CD4-positive, alpha-beta T cell (primary cell): Measurements from ENCODE around the gene EXD3. TPM values are rescaled to one million over a fixed set of nuclear protein-coding genes. Genes with fewer than 3 reads are reported as not detected.

Experiments used
- ATAC-seq: fragments of 200-7000 bp; cut with Tn5 transposase; one replicate; pipeline ENCODE4 v1.10.0; 2022; ENCODE audit warnings: mild to moderate bottlenecking; ENCODE audit not compliant: poor library complexity
- CTCF ChIA-PET: fragments of 350-600 bp; sonication (Branson Sonifier 250); formaldehyde crosslinking; loops from one replicate; lab custom pipeline; 2021; ENCODE audit warnings: antibody characterized with exemption, inconsistent platforms; lab: Charles Lee
- POLR2A ChIA-PET: fragments of 350-600 bp; sonication (Branson Sonifier 250); formaldehyde crosslinking; loops from one replicate; lab custom pipeline; 2021; ENCODE audit warnings: antibody characterized with exemption, inconsistent platforms; lab: Charles Lee
- DNase-seq, 14 experiments: peaks; one replicate each; pipeline ENCODE4 v3.0.0-alpha.2; 2013 to 2020; ENCODE audit warnings: mixed read lengths in 2 of 14
- H3K27ac ChIP-seq, 2 donors: one replicate each; pipeline versions ENCODE4 v1.5.1 to v1.7.0; 2013; ENCODE audit warnings: low read length in 2 of 2, low read depth in 1 of 2, mild to moderate bottlenecking in 1 of 2
- H3K27me3 ChIP-seq, 2 experiments: 1 replicate in 1 of 2; 2 replicates in 1 of 2; pipeline versions ENCODE4 v1.6.1 to v1.7.0; 2013; ENCODE audit warnings: low read length in 2 of 2, control low read depth in 1 of 2, mild to moderate bottlenecking in 1 of 2, moderate library complexity in 1 of 2; ENCODE audit not compliant: insufficient read depth in 2 of 2, control insufficient read depth in 1 of 2
- H3K36me3 ChIP-seq: one replicate; pipeline ENCODE4 v1.6.1; 2013; ENCODE audit warnings: low read length, control low read depth; ENCODE audit not compliant: insufficient read depth
- H3K4me1 ChIP-seq: one replicate; pipeline ENCODE4 v1.6.1; 2013; ENCODE audit warnings: low read length, control low read depth; ENCODE audit not compliant: insufficient read depth
- H3K4me3 ChIP-seq: one replicate; pipeline ENCODE4 v1.5.1; 2013; ENCODE audit warnings: mild to moderate bottlenecking, low read length, moderate library complexity
- H3K9me3 ChIP-seq, 2 experiments: 1 replicate in 1 of 2; 2 replicates in 1 of 2; pipeline versions ENCODE4 v1.6.1 to v1.7.0; 2013; ENCODE audit warnings: low read length in 2 of 2, mild to moderate bottlenecking in 2 of 2, control low read depth in 1 of 2, moderate library complexity in 1 of 2; ENCODE audit not compliant: control insufficient read depth in 1 of 2, insufficient read depth in 1 of 2
- H3K27ac Mint-ChIP-seq: one replicate; pipeline ENCODE4 v1.8.0; 2020; ENCODE audit warnings: mixed read lengths
- H3K27me3 Mint-ChIP-seq: one replicate; pipeline ENCODE4 v1.8.0; 2021; ENCODE audit warnings: mixed read lengths
- H3K36me3 Mint-ChIP-seq: one replicate; pipeline ENCODE4 v1.8.0; 2021; ENCODE audit warnings: low read depth, mixed read lengths
- H3K4me1 Mint-ChIP-seq: one replicate; pipeline ENCODE4 v1.8.0; 2021; ENCODE audit warnings: low read depth, mixed read lengths
- H3K4me3 Mint-ChIP-seq: one replicate; pipeline ENCODE4 v1.8.0; 2020; ENCODE audit warnings: mild to moderate bottlenecking, mixed read lengths
- H3K9me3 Mint-ChIP-seq: one replicate; pipeline ENCODE4 v1.8.0; 2020; ENCODE audit warnings: mixed read lengths
- intact Hi-C, 2 experiments: fragments of 100-400 bp; cut with DNase I in 1 of 2; cut with micrococcal nuclease in 1 of 2; formaldehyde crosslinking; loops; one replicate each; pipeline versions ENCODE4 v1.15.1 to v1.9.0; 2023 to 2025; cut with DNase I, micrococcal nuclease
- total RNA-seq, 174 experiments: library from RNA in 2 of 174; stranded (reverse) in 2 of 174; gene quantifications; one replicate each; pipeline ENCODE4 v1.2.3 and lab custom pipeline; 2021 to 2026
- TF ChIP-seq, protein P1 (sequence below): fragments of 200-600 bp; IDR thresholded peaks from one replicate; pipeline ENCODE4 v1.8.0; 2022; ENCODE audit warnings: antibody characterized with exemption, mild to moderate bottlenecking

EXD3 gene
- total RNA-seq, 2 experiments from 2014 or later, result 14.9 to 16.9 TPM

DNA sequence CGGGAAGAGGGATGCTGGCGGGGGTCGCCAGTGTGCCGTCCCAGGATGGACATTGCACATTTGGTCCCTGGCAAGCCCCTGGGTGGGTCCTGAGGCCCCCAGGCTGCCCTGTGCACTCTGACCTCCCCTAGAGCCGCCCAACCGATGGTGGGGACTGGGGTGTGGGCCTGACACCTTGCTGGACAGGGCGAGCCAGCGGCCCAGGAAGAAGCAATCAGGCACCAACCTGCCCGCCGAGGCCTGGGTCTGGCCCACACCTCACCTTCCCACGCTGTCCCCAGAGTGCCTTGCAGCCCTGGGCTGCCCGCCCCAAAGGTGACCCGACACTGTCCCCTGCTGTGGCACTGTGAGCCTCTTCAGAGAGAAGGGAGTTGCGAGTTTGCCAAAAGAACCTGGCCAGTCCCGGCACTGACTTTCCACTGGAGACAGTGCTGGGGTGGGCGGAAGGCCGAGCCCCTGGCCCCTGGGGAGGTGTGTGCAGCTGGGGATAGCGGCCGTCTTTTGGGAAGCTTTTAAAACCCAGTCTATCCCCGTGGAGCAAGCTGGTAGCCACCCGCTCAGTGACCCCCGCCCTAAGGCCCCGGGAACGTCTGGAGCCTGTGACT is 108.9 kb downstream of the EXD3 start:
- POLR2A ChIA-PET, result interaction anchor here (1.7 kb wide), 1 partner anchor 12 kb away, joined by 5 read pairs; the partner anchor contains the start of gene NRARP
- Histone ChIP-seq H3K27me3 (peaks cover 9 to 17% of the 10 kb centered on the region in 2 experiments), H3K4me3 (no peak overlapping the region), H3K9me3 (peaks cover 0 to 5% of the 10 kb centered on the region in 2 experiments), H3K27ac (no peak overlapping the region), H3K4me1 (peaks cover 23% of the 10 kb centered on the region), H3K36me3 (no peaks in the 10 kb centered on the region)
- intact Hi-C loops, result no loop called here
- ATAC-seq (no peak), DNase-seq (peak in 2 of 14 experiments; percentile 1 to 15)
- Mint-ChIP-seq H3K9me3 (no peaks in the 10 kb centered on the region), H3K4me1 (no peaks in the 10 kb centered on the region), H3K27ac (no peak overlapping the region), H3K27me3 (no peaks in the 10 kb centered on the region), H3K4me3 (no peak overlapping the region), H3K36me3 (no peaks in the 10 kb centered on the region)
- TF ChIP-seq, protein P1, sequence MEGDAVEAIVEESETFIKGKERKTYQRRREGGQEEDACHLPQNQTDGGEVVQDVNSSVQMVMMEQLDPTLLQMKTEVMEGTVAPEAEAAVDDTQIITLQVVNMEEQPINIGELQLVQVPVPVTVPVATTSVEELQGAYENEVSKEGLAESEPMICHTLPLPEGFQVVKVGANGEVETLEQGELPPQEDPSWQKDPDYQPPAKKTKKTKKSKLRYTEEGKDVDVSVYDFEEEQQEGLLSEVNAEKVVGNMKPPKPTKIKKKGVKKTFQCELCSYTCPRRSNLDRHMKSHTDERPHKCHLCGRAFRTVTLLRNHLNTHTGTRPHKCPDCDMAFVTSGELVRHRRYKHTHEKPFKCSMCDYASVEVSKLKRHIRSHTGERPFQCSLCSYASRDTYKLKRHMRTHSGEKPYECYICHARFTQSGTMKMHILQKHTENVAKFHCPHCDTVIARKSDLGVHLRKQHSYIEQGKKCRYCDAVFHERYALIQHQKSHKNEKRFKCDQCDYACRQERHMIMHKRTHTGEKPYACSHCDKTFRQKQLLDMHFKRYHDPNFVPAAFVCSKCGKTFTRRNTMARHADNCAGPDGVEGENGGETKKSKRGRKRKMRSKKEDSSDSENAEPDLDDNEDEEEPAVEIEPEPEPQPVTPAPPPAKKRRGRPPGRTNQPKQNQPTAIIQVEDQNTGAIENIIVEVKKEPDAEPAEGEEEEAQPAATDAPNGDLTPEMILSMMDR, result no peak
- CTCF ChIA-PET, result no interaction called here

DNA sequence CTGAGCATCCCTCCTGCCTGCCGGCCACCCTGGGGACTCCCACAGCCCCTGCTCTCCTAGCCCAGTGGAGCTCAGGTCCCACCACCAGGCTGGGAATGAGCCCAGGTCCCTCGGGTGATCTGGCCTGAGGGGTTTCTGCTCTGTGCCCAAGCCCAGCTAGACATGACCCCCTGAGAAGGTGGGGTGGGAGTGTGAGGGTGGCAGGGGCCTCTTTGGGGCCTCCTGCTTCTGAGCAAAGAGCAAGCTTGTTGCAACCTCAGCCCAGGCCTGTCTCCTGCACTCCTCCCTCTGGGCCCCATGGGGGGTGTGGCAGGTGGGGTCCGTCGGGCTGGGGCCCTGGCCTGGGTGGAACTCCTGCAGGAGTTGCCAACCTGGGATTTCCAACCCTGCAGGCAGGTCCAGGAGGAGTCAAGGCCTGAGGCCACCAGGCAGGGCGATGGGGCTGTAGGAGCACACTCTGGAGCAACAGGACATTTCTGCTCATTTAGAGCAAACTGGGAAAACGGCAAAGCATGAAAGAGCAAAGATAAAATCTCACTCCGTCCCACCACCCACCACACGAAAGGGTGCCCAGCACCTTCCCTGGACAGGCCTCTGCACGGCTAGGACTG is 109.5 kb downstream of the EXD3 start:
- Histone ChIP-seq H3K36me3 (no peaks in the 10 kb centered on the region), H3K4me3 (no peak overlapping the region), H3K27ac (no peak overlapping the region), H3K9me3 (peaks cover 0 to 5% of the 10 kb centered on the region in 2 experiments), H3K4me1 (peaks cover 23% of the 10 kb centered on the region), H3K27me3 (peaks cover 9 to 17% of the 10 kb centered on the region in 2 experiments)
- CTCF ChIA-PET, result no interaction called here
- H3K4me3 Mint-ChIP-seq, result no peak overlapping the region
- intact Hi-C loops, result no loop called here
- H3K9me3 Mint-ChIP-seq, result no peaks in the 10 kb centered on the region
- DNase-seq (peak in 1 of 14 experiments; percentile 0), ATAC-seq (no peak)
- POLR2A ChIA-PET, result interaction anchor here (1.7 kb wide), 1 partner anchor 11 kb away, joined by 5 read pairs; the partner anchor contains the start of gene NRARP
- H3K36me3 Mint-ChIP-seq, result no peaks in the 10 kb centered on the region
- TF ChIP-seq, protein P1, result no peak
- no peaks in the 10 kb centered on the region for H3K4me1 Mint-ChIP-seq
- H3K27ac Mint-ChIP-seq, result no peak overlapping the region
- no peaks in the 10 kb centered on the region for H3K27me3 Mint-ChIP-seq

DNA sequence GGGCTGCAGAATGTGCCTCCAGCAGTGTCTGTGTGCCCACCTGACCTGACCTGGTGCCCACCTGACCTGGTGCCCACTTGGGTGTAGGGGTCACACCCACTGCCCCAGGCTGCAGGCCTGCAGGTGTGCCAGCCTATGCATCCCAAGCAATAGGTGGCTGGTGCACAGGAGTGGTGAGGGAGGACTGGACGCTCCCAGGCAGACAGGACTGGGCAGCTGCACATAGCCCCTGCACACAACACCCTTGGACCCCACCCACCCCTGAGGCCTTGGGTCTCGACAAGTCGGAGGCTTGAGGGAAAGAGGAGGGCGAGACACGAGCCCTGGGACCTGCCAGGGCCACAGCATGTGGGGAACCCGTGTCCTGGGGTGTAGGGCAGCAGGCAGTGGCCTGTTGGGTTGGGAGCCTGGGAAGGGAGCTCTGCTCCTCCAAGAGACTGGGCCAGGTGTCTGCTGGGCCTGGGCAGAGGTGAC is 110.1 kb downstream of the EXD3 start:
- H3K4me3 Mint-ChIP-seq, result no peak overlapping the region
- H3K27me3 Mint-ChIP-seq, result no peaks in the 10 kb centered on the region
- H3K9me3 Mint-ChIP-seq, result no peaks in the 10 kb centered on the region
- DNase-seq (peak in 2 of 14 experiments; percentile 1 to 18), ATAC-seq (no peak)
- TF ChIP-seq, protein P1, result no peak
- Histone ChIP-seq H3K27ac (no peak overlapping the region), H3K27me3 (peaks cover 9 to 17% of the 10 kb centered on the region in 2 experiments), H3K4me1 (peaks cover 23% of the 10 kb centered on the region), H3K4me3 (no peak overlapping the region), H3K36me3 (no peaks in the 10 kb centered on the region), H3K9me3 (peaks cover 0 to 5% of the 10 kb centered on the region in 2 experiments)
- ChIA-PET CTCF (no interaction called here), POLR2A (interaction anchor here (1.7 kb wide), 1 partner anchor 11 kb away, joined by 5 read pairs; the partner anchor contains the start of gene NRARP)
- no peaks in the 10 kb centered on the region for H3K4me1 Mint-ChIP-seq
- H3K27ac Mint-ChIP-seq, result no peak overlapping the region
- intact Hi-C loops, result no loop called here
- no peaks in the 10 kb centered on the region for H3K36me3 Mint-ChIP-seq
